HTERT RPE-1 (cell line): ENCODE data around the gene RASA4B.

Experiments
- in situ Hi-C: fragments of 300-500 bp; cut with MboI; formaldehyde crosslinking; loops from 4 replicates; pipeline ENCODE4 v1.14.3; 2020; ENCODE audit warnings: low sequenced_read_pairs

Gene RASA4B

DNA sequence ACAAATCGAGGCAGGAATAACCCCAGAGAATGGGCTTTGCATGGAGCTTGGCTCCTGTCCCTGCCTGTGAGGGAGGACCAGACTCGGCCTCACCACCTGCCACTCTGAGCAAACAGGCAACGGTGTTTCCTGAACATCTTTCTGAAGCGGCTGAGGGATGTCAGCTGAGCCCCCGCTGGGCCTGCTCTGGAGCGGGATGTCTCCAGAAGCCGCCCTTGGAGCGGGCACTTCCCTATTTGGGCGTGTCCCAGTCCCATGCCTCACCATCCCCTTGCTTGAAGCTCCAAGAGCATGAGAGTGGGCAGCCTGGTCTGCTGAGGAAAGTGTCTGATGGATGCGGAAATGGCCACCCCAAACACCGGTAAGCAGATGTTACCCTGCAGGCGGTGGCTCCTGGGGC, 63.1 kb downstream of the RASA4B start:
- in situ Hi-C loops: no loop called here

DNA sequence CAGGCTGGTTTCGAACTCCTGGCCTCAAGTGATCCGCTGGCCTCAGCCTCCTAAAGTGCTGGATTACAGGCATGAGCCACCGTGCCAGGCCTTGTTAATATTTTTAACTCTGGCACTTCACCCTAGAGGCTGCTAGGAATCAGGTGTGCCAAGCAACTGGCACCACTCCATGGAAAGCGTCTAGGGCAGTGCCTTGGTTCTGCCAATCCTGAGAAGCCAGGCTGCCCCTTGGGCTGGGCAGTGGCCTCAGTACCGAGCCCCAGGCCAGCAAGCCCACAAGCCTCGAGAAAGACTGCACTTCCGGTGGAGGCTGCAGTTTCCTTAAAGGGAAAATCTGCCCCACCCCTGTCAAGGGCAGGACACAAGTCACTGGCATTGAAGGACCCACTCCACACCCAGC, 64.3 kb downstream of the RASA4B start:
- in situ Hi-C loops: no loop called here

DNA sequence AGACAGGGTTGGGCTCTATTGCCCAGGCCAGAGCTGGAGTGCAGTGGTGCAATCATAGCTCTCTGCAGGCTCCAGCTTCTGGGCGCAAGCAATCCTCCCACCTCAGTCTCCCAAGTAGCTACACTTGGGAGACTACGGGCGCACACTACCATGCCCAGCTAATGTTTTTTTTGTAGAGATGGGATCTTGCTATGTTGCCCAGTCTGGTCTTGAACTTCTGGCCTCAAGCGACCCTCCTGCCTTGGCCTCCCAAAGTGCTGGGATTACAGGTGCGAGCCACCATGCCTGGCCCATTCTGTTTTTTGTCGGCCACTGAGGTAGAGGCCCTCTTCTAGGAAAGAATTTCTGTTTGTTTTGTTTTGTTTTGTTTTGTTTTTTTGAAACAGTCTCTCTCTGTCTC, 65.1 kb downstream of the RASA4B start:
- in situ Hi-C loops: no loop called here

DNA sequence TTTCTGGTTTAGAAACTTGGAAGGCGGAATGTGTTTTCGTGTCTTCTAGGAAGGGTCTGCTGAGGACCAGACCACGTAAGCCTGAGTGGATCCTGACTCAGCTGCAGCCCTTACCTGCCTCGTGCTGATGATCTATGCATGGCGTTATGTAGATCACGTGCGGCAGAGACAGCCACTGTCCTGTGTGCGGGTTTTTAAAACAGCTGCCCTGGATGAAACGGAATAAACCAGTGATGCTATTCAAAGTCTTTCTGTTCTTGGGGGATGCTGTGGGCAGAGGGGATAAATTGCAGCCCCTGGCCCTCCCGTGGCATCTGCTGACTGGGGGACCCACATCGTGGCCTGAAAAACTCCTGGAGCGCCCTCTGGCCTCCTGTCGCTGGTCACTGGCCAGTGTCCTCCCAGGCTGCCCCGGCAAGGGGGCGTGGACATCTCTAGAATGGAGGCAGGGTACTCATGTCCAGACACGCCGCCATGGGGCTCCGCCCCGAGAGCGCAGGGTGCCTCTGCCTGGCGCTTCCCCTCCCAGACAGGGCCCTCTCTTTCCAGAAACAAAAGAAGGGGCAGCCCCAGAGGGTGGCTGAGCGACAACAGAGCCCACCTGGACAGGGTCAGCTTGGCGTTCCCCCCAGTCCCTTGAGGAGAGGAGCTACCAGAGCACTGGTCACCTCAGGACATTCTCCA, 66.1 kb downstream of the RASA4B start:
- in situ Hi-C loops: no loop called here

DNA sequence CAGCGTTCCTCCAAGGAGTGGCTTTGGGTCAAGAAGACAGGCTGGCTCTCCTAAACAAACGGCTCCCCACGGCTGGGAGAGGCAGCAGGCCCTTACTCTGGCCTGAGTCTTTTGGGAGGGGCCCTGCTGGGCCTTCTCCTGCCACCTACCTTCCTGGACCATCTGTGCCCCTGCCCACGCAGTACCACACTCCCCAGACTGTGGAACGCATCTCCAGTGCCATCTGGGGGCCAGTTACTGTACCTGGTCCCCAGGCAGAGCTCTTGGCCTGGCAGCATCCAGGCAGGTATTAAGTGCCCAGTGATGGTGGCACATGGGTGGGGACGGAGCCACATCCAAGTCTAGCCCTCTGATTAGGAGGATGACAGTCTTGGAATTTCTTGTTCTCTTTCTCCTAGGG, 67.3 kb downstream of the RASA4B start:
- in situ Hi-C loops: no loop called here

DNA sequence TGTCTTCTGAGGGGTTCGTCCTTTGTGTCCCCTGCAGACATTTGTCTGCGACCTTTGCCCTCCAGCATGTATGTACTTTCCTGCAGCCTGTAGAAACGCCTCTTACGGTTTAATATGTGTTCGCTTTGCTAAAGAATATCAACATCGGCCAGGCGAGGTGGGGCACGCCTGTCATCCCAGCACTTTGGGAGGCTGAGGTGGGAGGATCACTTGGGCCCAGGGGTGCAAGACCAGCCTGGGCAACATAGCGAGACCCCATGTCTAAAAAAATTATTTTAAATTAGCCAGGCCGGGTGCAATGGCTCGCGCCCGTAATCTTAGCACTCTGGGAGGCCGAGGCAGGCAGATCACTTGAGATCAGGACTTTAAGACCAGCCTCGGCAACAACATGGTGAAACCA, 68.4 kb downstream of the RASA4B start:
- in situ Hi-C loops: no loop called here

DNA sequence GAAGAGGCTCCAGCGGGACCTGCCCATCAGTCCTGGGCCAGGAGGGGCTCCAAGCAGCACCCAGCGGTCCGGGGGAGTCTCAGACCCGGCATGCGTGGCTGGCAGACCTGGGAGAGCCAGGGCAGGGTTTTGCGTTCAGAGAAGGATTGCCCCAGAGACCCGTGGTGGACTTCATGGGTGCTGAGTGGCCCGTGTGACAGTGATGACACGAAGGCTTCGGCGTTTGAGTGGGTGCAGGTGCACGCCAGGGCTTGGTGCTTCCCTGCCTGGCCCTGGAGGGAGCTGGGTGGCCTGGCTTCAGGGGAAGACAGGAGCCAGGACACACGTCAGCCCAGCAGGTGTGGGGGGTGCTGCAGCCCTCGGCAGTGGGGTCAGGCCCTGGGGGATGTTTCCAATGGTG, 70.3 kb downstream of the RASA4B start:
- in situ Hi-C loops: no loop called here

DNA sequence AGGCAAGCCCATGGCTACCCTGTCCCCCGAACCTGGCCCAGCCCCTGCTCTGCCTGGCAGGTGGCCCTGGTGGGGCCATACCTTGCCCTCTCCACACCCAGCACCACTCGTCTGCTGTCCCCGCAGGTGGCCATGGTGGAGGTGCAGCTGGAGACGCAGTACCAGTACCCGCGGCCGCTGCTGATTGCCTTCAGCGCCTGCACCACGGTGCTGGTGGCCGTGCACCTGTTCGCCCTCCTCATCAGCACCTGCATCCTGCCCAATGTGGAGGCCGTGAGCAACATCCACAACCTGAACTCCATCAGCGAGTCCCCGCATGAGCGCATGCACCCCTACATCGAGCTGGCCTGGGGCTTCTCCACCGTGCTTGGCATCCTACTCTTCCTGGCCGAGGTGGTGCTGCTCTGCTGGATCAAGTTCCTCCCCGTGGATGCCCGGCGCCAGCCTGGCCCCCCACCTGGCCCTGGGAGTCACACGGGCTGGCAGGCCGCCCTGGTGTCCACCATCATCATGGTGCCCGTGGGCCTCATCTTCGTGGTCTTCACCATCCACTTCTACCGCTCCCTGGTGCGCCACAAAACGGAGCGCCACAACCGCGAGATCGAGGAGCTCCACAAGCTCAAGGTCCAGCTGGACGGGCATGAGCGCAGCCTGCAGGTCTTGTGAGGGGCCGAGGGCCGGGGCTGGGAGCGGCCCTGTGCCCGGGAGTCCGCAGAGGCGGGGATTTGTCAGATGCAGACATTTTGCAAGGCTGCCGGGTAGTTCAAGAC, 71.0 kb downstream of the RASA4B start:
- in situ Hi-C loops: no loop called here

DNA sequence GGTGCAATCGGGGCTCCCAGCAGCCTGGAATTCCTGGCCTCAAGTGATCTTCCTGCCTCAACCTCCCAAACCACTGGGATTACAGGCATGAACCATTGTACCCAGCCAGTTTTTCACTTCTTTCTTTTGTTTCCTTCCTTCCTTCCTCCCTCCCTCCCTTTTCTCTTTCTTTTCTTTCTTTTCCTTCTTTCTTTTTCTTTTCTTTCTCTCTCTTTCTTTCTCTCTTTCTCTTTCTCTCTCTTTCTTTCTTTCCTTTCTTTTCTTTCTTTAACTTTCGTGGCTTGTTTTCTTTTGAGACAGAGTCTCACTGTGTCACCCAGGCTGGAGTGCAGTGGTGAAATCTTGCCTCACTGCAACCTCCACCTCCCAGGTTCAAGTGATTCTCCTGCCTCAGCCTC, 71.9 kb downstream of the RASA4B start:
- in situ Hi-C loops: no loop called here

DNA sequence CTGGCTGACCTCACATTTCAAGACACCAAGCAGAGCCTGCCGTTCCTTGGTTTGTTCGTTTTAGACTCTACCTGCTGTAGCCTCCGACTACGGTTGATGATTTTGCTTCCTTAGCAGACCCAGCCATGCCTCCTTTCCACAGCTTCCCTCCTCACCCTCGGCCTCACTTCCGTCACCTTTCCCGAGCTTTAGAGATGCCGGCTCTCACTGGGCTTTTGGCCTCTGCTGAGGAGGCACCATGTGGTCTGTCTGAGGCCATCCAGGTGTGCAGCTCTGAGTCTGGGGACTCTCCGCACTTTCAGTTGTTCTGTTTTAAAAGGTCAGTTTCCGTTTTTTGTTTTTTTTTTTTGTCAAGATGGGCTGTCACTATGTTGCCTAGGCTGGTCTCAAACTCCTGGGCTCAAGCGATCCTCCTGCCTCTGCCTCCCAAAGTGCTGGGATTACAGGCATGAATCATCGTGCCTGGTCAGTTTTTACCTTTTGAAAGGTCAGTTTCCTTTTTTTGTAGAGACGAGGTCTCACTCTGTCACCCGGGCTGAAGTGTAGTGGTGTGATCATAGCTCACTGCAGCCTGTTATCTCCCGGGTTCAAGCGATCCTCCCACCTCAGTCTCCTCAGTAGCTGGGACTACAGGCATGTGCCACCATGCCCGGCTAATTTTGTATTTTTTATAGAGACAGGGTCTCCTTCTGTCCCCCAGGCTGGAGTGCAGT, 72.5 kb downstream of the RASA4B start:
- in situ Hi-C loops: no loop called here

DNA sequence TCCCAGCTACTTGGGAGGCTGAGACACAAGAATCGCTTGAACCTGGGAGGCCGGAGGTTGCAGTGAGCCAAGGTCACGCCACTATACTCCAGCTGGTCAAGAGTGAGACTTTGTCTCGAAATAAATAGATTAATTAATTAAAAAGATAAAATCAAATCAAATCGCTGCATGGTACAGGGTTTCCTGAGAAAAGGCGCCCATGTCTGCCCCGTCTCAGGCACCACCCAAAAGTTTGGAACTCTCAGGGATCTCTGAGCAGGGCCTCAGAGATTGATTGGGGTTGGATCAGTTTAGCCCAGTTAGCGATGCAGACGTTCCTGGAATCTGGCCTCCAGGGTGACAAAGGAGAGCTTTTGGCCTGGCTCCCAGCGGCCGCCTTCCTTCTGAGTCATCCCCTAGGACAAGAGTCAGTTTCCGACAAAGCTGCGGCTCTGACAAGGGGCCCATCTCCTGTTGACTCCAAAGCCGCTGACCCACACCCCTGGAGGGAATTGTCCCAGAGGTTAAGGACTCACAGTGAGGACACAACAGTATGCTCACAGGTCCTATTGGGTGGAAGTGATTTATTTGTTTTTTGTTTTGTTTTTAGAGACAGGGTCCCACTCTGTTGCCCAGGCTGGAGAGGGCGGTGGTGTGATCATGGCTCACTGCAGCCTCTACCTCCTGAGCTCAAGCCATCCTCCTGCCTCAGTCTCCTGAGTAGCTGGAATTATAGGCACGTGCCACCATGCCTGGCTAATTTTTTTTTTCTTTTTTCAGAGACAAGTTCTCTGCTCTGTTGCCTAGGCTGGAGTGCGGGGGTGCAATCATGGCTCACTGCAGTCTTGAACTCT, 77.4 kb downstream of the RASA4B start:
- in situ Hi-C loops: no loop called here

DNA sequence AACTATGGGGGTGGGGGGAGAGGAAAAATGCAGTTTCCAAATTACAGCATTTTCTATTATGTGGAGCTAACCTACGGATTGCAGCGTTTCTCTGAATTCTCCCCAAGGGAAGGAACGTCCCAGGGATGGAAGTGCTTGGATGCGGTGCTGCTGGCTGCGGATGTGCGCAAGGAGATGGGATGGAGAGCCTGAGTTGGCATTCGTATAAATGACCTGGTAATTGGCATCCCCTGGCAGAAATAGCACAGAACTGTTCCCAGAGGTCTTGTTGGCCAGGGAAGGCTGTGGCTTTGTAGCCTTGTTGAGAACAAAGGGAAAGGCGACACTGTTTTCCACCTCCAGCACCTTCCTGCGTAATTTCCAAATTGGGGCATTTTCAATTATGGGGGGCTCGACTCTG, 81.5 kb downstream of the RASA4B start:
- in situ Hi-C loops: no loop called here

DNA sequence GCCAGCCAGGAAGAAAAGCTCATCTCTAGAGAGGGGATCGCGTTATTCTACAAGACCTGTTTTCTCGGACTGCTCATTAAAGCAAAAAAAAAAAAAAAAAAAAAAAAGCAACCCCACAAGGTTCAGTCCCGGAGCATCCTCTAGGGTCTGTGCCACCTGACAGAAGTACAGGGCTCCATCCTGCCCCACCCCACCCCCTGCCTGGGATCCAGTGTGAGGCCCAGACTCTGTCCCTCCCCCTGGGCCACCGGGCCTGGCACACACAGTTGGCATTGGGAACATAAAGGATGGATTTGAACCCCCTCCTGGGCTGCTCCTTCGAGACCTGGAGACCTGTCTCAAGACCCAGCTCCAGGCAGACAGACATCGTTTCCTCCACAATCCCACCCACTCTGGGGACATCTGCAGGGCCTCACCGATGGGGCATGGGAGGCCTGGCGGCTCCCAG, 83.5 kb downstream of the RASA4B start:
- in situ Hi-C loops: no loop called here

DNA sequence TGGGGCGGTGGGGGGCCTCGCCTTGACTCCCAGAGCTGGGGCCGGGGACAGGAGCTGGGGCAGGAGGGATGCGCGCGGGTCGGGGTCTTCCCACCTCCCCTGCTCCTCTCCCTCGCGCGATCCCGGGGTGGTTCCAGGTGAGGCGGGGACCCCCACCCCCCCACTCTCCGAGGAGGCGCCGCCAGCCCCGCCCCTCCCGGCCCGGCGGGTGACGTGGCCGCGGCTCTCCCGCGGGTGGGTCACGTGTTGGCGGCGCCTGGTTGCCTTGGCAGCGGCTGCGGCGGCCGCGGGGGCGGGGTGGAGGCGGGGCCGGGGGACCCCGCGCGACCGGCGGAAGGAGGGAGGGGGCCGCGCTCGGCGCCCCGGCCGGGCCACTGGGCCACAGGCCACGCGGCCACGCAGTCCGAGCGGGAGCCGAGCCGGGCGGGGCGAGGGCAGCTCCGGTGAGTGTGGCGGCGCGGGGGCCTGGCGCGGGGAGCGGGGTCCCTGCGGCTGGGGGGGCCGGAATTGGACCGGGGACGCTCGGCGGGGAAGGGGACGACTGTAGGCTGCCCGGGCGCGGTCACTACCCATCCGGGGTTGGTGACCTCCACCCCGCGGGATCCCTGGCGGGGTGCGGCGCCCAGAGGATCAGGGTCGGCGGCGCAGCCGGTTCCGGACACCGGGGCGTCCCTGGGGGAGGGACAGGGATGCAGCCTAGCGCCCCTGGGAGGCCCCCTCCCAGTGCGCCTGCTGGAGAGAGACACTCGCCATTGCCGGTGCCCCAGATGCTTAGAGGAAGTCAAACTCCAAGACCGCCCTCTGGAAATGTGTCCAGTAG, 84.1 kb downstream of the RASA4B start, which contains the start of gene ORAI2:
ORAI2 (plus strand) TSS at position 357 of the 820 bp plus-strand sequence. CDS start 5,382 bp downstream, outside the sequence.
- in situ Hi-C loops: no loop called here
